ENCODE data around the gene EDAR.

- TF ChIP-seq, protein P1, sequence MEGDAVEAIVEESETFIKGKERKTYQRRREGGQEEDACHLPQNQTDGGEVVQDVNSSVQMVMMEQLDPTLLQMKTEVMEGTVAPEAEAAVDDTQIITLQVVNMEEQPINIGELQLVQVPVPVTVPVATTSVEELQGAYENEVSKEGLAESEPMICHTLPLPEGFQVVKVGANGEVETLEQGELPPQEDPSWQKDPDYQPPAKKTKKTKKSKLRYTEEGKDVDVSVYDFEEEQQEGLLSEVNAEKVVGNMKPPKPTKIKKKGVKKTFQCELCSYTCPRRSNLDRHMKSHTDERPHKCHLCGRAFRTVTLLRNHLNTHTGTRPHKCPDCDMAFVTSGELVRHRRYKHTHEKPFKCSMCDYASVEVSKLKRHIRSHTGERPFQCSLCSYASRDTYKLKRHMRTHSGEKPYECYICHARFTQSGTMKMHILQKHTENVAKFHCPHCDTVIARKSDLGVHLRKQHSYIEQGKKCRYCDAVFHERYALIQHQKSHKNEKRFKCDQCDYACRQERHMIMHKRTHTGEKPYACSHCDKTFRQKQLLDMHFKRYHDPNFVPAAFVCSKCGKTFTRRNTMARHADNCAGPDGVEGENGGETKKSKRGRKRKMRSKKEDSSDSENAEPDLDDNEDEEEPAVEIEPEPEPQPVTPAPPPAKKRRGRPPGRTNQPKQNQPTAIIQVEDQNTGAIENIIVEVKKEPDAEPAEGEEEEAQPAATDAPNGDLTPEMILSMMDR (IDR thresholded peaks at IDR 0.05) = peak in 1 of 4 experiments; percentile 31
- TF ChIP-seq POLR2A (IDR thresholded peaks at IDR 0.05) (no peak), POLR2AphosphoS5 (IDR thresholded peaks at IDR 0.05) (no peak), EP300 (IDR thresholded peaks at IDR 0.05) (no peak)
Measured at GRCh38 chr2:108988796-108989713, at the start of gene EDAR.

Measured in sigmoid colon (tissue), 4 donors.